Activated CD4-positive, alpha-beta T cell treated with anti-CD3 and anti-CD28 coated beads for 1 hour (primary cell): ENCODE data around the gene CALB2.
"Not testable (repeated sequence)": the region's sequence is repeated elsewhere in the genome, so short reads cannot be mapped to it uniquely, and the experiment has no call there.

ENCODE experiments used
- DNase-seq: peaks from one replicate; pipeline ENCODE4 v3.0.0-alpha.2; 2020

Gene CALB2

GRCh38 chr16:71358464-71358998 is at the start of gene CALB2:
CALB2 (plus strand) TSS chr16:71358723; CDS start chr16:71358793, 70 bp downstream.
- DNase-seq, result peak; percentile 33

DNA sequence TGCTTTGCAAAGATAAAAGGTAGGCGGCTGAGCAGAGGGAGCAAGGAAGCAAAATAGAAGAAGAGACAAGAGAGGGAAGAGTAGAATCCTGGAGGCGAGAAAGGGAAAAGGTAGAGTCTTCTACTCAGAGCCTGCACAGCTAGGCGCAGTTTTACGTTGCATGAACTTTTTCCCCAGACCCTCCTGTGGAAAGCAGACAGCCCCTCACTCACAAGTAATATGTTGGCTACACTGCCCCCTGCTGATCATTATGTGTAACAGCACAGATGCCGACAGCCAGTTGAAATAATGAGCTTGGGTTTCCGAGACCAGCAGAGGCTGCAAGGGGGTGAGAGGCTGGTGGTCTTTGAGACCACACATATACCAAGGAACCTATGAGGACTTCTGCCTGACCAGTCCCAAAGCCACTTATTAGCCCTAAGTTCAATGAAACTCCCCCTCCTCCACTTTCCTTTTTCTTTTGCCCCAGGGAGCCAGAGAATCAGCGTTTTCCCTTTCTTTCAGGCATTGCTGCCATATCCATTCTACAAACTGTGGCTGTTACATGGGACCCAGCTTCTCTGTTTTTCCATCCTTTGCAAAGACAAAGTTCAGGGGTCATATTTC is 46.9 kb upstream of the CALB2 start:
- DNase-seq, result no peak

DNA sequence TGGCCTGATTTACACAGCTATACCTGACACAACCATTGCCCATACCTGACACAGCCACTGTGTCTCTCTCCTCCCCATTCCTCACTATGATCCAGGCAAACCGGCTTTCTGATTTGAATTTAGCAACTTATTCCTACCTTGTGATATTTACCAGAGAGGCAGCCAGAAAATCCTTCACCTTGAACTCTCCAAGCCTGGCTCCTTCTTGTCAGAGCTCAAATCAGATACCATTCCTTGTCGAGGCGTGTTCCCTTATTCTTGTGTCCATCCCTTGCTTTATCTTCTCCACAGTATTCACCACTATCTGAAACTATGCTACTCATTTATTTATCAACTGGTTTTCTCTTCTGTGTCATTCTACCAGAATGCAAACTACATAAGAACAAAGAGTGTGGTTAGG is 44.9 kb upstream of the CALB2 start:
- DNase-seq, result not testable (repeated sequence)

GRCh38 chr16:71315269-71315668 is 43.3 kb upstream of the CALB2 start:
- no peak for DNase-seq

DNA sequence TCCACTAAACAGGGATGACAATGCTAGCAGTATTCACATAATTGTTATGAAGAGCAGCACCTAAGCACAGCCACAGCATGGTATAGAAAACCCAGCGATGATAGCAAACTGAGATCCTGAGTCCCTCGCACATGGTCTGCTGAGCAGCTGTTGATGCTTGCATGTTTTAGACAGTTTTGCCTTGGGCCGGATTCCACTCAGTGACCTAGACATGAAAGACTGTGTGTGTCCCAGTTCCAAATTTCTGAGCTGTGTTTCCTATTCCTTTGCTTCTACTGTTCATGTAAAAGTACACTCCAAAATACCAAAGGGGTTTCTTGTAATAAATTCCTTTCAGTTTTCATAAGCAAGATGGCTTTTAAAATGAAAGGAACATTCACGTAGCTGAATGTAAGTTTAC is 38.5 kb upstream of the CALB2 start:
- no peak for DNase-seq

DNA sequence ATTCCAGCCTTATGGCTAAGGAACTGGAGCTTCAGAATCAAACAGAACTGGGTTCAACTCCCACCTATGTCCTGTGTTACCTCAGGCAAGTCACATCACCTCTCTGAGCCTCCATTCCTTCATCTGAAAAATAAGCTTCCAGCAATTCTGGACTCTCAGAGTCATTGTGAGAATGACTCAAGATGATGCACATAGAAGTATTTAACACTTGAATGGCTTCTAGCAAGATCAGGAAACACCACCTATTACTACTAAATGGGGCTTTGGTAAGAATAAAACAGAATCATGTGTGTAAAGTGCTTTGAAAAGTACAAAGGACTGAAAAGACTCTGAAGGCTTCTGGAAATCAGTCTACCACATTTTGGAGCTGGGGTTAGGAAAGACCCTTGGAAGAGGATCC is 30.8 kb upstream of the CALB2 start:
- no peak for DNase-seq

DNA sequence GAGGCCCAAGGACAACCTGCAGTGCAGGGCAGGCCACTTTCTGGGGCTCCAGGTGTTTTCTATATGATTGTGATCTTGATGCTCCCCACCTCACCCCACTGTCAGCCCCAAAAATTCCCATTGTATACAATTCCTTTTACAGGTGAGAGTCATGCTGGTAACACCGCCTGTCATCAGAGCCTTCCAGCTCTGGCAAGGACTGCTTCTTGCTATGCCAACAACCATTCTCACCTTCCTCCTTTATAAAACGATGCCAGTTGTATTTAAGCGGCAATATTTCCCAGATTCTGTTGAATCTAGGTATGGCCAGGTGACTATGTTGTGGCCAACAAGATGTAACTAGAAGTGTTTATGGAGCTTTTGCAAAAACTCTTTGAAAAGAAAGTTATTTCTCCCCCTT is 30.4 kb upstream of the CALB2 start:
- DNase-seq, result no peak

GRCh38 chr16:71337631-71338030 is 20.9 kb upstream of the CALB2 start:
- DNase-seq, result no peak

DNA sequence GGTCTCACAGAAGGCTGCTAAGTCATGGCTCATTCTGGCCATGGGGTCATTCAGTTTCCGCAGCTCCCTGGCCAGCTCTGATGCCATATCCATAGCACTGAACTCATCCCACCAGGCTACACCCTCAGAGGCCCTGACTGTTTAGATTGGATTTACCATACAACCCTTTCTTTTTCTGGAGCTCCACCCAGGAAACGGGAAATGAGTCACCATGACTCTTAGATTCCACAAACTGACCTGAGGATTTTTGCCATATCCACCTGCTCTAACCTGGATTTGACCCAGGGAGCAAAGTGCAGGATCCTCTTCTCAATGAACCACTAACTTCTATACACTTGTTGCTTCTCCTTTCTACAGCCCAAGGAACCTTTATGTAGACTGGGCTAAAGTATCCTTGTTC is 20.3 kb upstream of the CALB2 start:
- DNase-seq, result no peak

GRCh38 chr16:71338632-71339031 is 19.9 kb upstream of the CALB2 start:
- DNase-seq, result no peak

- no peak for DNase-seq
These were observed 19.0 kb upstream of the CALB2 start for GRCh38 chr16:71339236-71340171.

DNA sequence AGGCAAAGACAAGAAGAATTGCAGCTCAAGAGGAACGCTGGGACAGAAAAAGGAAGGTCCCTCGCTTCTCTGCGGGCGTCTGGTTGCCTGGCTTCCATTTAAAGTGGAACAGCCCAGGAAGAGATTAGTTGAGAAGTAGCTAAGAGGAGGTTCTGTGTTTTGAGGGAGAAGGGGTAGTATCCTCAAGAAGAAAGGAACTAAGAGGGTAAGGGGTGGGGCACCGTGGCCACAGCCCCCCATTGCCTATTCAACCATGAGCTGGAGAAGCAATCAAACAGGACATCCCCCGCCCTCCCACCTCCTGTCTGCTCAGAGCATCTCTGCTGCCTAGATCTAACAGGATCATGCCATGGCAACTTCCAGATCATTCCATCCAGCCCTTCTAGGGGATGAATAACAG is 18.1 kb upstream of the CALB2 start:
- DNase-seq, result no peak

GRCh38 chr16:71341881-71342280 is 16.6 kb upstream of the CALB2 start:
- DNase-seq, result no peak

- no peak for DNase-seq
These were observed 15.4 kb upstream of the CALB2 start for GRCh38 chr16:71343078-71343477.

- no peak for DNase-seq
These were observed 14.1 kb upstream of the CALB2 start for GRCh38 chr16:71344315-71344905.

- DNase-seq, result no peak
These were observed 13.5 kb upstream of the CALB2 start for GRCh38 chr16:71345031-71345430.

- no peak for DNase-seq
These were observed 11.4 kb upstream of the CALB2 start for GRCh38 chr16:71347146-71347545.

DNA sequence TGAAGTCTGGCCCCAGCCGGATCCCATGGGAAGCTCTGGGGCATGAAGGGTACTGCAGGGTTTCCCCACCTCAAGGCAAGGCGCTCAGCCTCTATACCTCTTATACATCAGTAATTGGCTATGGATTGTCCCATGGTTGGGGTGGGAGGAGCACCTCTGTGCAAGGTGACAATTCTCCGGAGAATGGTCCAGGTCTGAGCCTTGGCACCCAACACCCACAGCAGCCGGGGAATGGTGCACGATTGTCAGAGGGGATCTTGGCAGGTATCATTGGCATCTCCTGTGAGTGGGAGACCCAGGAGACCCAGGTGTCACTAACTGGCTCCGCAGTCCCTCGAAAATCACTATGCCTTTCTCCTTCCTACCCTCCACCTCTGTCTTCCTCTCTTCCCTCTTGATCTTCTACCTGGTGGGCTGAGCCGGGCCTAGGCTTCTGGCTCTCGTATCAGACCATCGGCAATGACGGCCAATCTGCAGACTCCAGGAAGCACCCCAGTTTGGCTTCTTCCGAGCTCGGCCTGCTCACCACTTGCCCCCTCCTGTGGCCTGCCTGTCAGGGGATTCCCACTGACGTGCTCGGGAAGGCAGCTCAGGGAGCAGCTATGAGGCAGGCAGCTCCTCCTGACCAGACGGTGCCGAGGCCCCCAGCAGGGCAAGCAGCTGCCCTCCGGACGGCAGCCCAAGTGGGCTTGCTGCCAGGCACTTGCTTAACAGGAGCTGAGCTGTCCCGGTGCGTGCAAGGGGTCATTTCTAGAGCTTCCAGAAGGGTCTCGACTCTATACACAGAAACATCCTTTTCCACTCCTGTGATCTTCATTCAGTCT is 10.0 kb upstream of the CALB2 start:
- no peak for DNase-seq

- DNase-seq, result no peak
These were observed 7.5 kb upstream of the CALB2 start for GRCh38 chr16:71350821-71351557.

DNA sequence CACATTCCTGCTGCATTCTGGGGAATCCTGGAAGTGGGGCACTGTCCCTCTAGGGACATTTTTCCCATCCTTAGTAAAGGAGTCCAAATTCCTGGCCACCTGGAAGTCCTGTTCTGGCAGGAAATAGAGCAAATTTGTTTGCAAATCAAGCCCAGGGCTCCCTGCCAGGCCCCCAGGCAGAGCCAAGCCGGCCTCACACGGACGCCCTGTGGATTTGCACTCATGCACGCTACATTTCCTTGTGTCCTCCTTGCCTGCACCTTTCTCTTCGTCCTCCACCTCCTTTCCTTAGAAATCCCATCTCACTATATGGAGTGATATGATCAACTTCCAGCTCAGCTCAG is 7.0 kb upstream of the CALB2 start:
- DNase-seq, result no peak

GRCh38 chr16:71352466-71352865 is 6.1 kb upstream of the CALB2 start:
- no peak for DNase-seq

GRCh38 chr16:71352963-71353460 is 5.5 kb upstream of the CALB2 start:
- no peak for DNase-seq
